ENCODE results near the gene PSMD12.
A peak's percentile ranks its signal among the peaks of the same experiment; 100 is the strongest.

The PSMD12 gene

GRCh38 chr17:67386965-67387551, 20.7 kb upstream of the PSMD12 start:
- peak; percentile 62 for DNase-seq (ENCODE audit: low read depth)

- DNase-seq (ENCODE audit: low read depth): no peak
Observed at GRCh38 chr17:67385122-67385988, 19.0 kb upstream of the PSMD12 start.

- DNase-seq (ENCODE audit: low read depth): no peak
Observed at GRCh38 chr17:67381929-67382257, 15.5 kb upstream of the PSMD12 start.

- no peak for DNase-seq (ENCODE audit: low read depth)
Observed at GRCh38 chr17:67379251-67379630, 12.9 kb upstream of the PSMD12 start.

GRCh38 chr17:67378454-67379250, 12.3 kb upstream of the PSMD12 start:
- DNase-seq (ENCODE audit: low read depth): peak; percentile 84

GRCh38 chr17:67377488-67378453, 11.4 kb upstream of the PSMD12 start:
- peak; percentile 58 for DNase-seq (ENCODE audit: low read depth)

GRCh38 chr17:67376737-67377487, 10.5 kb upstream of the PSMD12 start, which contains the start of gene PITPNC1:
Gene PITPNC1 (plus strand): TSS chr17:67377281.
- peak; percentile 91 for DNase-seq (ENCODE audit: low read depth)

- peak; percentile 85 for DNase-seq (ENCODE audit: low read depth)
Observed at GRCh38 chr17:67376415-67376736, 10.0 kb upstream of the PSMD12 start.

GRCh38 chr17:67375716-67376115, 9.3 kb upstream of the PSMD12 start:
- DNase-seq (ENCODE audit: low read depth): peak; percentile 26

- no peak for DNase-seq (ENCODE audit: low read depth)
Observed at GRCh38 chr17:67375054-67375427, 8.7 kb upstream of the PSMD12 start.

- DNase-seq (ENCODE audit: low read depth): peak; percentile 85
Observed at GRCh38 chr17:67374329-67375053, 8.1 kb upstream of the PSMD12 start.

GRCh38 chr17:67372751-67373150, 6.4 kb upstream of the PSMD12 start:
- no peak for DNase-seq (ENCODE audit: low read depth)

- peak; percentile 6 for DNase-seq (ENCODE audit: low read depth)
Observed at GRCh38 chr17:67369676-67370075, 3.3 kb upstream of the PSMD12 start.

- peak; percentile 79 for DNase-seq (ENCODE audit: low read depth)
Observed at GRCh38 chr17:67365738-67366192, 612 bp downstream of the PSMD12 start.

- no peak for DNase-seq (ENCODE audit: low read depth)
Observed at GRCh38 chr17:67364847-67365737, 1.3 kb downstream of the PSMD12 start.

GRCh38 chr17:67362173-67362572, 4.2 kb downstream of the PSMD12 start:
- DNase-seq (ENCODE audit: low read depth): no peak

- DNase-seq (ENCODE audit: low read depth): no peak
Observed at GRCh38 chr17:67360880-67361279, 5.5 kb downstream of the PSMD12 start.

- DNase-seq (ENCODE audit: low read depth): peak; percentile 26
Observed at GRCh38 chr17:67359960-67360791, 6.2 kb downstream of the PSMD12 start.

Measured in EH (cell line).